Right ventricle myocardium superior (tissue), 1 donor: ENCODE data around the gene SLITRK3. TPM values are rescaled to one million over a fixed set of nuclear protein-coding genes. Genes with fewer than 3 reads are reported as not detected.

Experiments used
- ATAC-seq: fragments of 200-7000 bp; cut with Tn5 transposase; one replicate; pipeline ENCODE4 v1.9.1; 2020; ENCODE audit warnings: mild to moderate bottlenecking; ENCODE audit not compliant: poor library complexity
- DNase-seq: peaks from one replicate; pipeline ENCODE4 v3.0.0-alpha.2; 2020
- intact Hi-C: fragments of 100-400 bp; cut with DNase I; formaldehyde crosslinking; loops from one replicate; pipeline ENCODE4 v1.11.2; 2022
- long read RNA-seq: library from polyadenylated mRNA; unstranded; transcript quantifications from one replicate; pipeline ENCODE4 v2.0.0, GENCODE V29; 2021
- total RNA-seq: library from RNA; stranded (reverse); fragmentation: NEBNext Ultra II Directional; extraction: Animal tissue kit (Norgen Biotek cat#: 25700); gene quantifications from one replicate; pipeline ENCODE4 v1.2.1, GENCODE V29; 2021
- donor health status: DM: no; HTN: yes; CAD: no; lungs with severe emphysema.

SLITRK3 gene
- total RNA-seq, result not detected
- long read RNA-seq, result 0 reads

GRCh38 chr3:165195640-165196576 is at the start of gene SLITRK3:
SLITRK3 (minus strand) TSS chr3:165196384; CDS start chr3:165190830, 5,554 bp downstream.
- ATAC-seq (peak; percentile 38), DNase-seq (no peak)
- intact Hi-C loops, result no loop called here

GRCh38 chr3:165243597-165243996 is 47.4 kb upstream of the SLITRK3 start:
- ATAC-seq, result no peak
- intact Hi-C loops, result no loop called here

GRCh38 chr3:165233501-165234195 is 37.5 kb upstream of the SLITRK3 start:
- ATAC-seq, result no peak
- DNase-seq, result no peak
- intact Hi-C loops, result no loop called here

More at GRCh38 chr3:165243597-165243996, 47.4 kb upstream of the SLITRK3 start:
- no peak for DNase-seq

- intact Hi-C loops, result no loop called here
- DNase-seq, result no peak
- no peak for ATAC-seq
These were observed 29.4 kb upstream of the SLITRK3 start for GRCh38 chr3:165225604-165226003.

- no peak for DNase-seq
- ATAC-seq, result no peak
- intact Hi-C loops, result no loop called here
These were observed 21.6 kb upstream of the SLITRK3 start for GRCh38 chr3:165217739-165218138.

GRCh38 chr3:165212580-165212979 is 16.4 kb upstream of the SLITRK3 start:
- intact Hi-C loops, result no loop called here
- ATAC-seq, result no peak
- DNase-seq, result no peak

- DNase-seq (no peak), ATAC-seq (no peak)
- intact Hi-C loops, result no loop called here
These were observed 15.5 kb upstream of the SLITRK3 start for GRCh38 chr3:165211721-165212120.

- no peak for DNase-seq
- intact Hi-C loops, result no loop called here
- ATAC-seq, result no peak
These were observed 14.5 kb upstream of the SLITRK3 start for GRCh38 chr3:165210727-165211126.

GRCh38 chr3:165210132-165210531 is 13.9 kb upstream of the SLITRK3 start:
- ATAC-seq, result no peak
- intact Hi-C loops, result no loop called here

GRCh38 chr3:165206454-165207266 is 10.5 kb upstream of the SLITRK3 start:
- intact Hi-C loops, result no loop called here
- DNase-seq, result peak; percentile 85
- peak; percentile 89 for ATAC-seq

More at GRCh38 chr3:165210132-165210531, 13.9 kb upstream of the SLITRK3 start:
- no peak for DNase-seq

- no peak for ATAC-seq
- DNase-seq, result no peak
- intact Hi-C loops, result no loop called here
These were observed 8.3 kb upstream of the SLITRK3 start for GRCh38 chr3:165204445-165204844.

- DNase-seq, result no peak
- no peak for ATAC-seq
- intact Hi-C loops, result no loop called here
These were observed 6.8 kb upstream of the SLITRK3 start for GRCh38 chr3:165202995-165203394.

- intact Hi-C loops, result no loop called here
- DNase-seq (no peak), ATAC-seq (no peak)
These were observed 5.8 kb upstream of the SLITRK3 start for GRCh38 chr3:165201964-165202363.

GRCh38 chr3:165197481-165197800 is 1.3 kb upstream of the SLITRK3 start:
- no peak for DNase-seq
- no peak for ATAC-seq
- intact Hi-C loops, result no loop called here

- intact Hi-C loops, result no loop called here
- ATAC-seq (no peak), DNase-seq (no peak)
These were observed 645 bp upstream of the SLITRK3 start for GRCh38 chr3:165196577-165197480.

- intact Hi-C loops, result no loop called here
- DNase-seq (no peak), ATAC-seq (no peak)
These were observed 944 bp downstream of the SLITRK3 start for GRCh38 chr3:165195241-165195639.

GRCh38 chr3:165194511-165195240 is 1.5 kb downstream of the SLITRK3 start:
- ATAC-seq, result no peak
- DNase-seq, result no peak
- intact Hi-C loops, result no loop called here
